ENCODE data around the gene GJE1.
"Not testable (repeated sequence)": the region's sequence is repeated elsewhere in the genome, so short reads cannot be mapped to it uniquely, and the experiment has no call there.

The GJE1 gene, protein sequence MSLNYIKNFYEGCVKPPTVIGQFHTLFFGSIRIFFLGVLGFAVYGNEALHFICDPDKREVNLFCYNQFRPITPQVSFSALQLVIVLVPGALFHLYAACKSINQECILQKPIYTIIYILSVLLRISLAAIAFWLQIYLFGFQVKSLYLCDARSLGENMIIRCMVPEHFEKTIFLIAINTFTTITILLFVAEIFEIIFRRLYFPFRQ

DNA sequence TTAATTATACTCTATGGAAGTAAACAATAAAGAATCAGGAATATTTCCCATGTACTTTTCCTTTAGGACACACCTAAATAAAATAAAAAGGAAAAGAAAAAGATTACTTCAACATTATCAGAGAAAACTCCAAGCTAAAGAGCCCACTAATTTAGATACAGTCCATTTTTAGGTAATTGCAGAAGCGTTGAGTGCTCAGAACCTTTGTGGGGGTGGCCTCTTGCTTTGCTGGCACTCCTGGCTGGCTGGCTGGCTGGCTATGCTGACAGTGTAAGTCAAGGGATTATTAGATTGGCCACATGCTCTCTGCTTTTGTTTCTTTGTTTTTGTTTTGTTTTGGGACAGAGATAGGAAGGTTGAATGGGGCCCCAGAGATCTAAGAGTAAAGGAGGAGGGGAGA lies at the start of gene GJE1:
GJE1 (plus strand) TSS at position 301 of the 400 bp plus-strand sequence. CDS start 234 bp downstream, outside the sequence.
- DNase-seq, result no peak

DNA sequence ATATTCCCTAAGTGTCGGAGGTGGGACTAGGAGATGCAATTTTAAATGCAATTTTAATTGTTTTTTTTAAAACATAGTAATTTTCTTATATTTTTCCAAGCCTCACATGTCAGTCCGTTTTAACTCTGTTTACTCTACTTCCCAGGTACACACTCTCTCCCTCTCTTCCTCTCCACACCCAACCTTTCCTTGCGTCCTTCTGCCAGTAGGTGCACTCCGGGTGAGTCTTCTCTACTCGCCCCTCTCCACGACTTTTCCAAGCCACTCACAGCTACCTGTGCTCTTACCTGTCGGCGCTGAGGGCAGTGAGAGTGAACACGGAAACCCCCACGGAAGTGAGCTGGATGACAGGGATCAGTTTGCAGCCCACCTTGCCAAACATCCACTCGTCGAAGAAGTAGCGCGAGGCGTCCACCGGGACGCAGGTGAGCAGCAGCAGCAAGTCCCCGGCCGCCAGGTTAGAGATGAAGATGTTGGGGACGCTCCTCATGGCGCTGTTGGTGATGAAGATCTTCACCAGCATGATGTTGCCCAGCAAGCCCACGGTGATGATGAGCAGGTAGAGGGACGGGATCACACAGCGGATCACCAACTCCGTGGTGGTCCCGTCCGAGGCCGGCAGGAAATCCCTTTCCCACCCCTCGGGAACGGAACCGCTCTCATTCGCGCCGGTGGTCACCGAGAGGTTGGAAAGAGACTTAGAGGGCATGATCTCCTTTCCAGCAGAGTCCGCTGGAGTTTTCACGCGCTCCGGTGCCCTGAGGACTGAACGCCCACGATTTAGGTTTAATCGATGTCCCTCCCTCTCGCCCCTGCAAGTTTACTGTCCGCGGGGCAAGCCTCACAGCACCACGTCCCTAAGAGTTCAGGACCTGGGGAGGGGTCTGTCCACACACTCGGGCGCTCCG lies 44.5 kb upstream of the GJE1 start:
- DNase-seq, result no peak

DNA sequence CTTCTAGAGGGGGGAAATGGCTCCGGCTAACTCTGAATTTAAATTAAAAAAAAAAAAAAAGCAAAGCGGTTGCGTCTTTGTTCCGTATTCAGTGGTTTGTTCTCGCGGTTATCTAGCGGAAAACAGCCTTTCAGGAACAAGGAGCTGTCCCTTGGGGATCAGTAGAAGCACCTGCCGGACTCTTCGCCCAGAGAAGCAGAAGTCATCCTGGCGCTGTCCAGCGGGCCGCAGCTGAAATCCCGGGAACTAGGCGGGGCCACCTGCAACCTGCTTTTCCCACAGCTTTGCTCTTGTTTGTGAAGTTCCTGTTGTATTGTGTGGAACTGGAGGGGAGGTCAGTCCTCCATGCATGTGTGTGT lies 43.9 kb upstream of the GJE1 start:
- no peak for DNase-seq

DNA sequence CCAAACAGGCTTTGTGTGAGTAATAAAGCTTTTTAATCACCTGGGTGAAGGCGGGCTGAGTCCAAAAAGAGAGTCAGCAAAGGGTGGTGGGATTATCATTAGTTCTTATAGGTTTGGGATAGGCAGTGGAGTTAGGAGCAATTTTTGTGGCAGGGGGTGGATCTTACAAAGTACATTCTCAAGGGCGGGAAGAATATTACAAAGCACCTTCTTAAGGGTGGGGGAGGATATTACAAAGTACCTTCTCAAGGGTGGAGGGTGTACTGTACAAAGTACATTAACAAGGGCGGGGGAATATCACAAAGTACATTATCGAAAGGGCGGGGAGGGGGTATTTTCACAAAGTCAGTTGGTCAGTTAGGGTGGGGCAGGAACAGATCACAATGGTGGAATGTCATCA lies 27.9 kb upstream of the GJE1 start:
- not testable (repeated sequence) for DNase-seq

DNA sequence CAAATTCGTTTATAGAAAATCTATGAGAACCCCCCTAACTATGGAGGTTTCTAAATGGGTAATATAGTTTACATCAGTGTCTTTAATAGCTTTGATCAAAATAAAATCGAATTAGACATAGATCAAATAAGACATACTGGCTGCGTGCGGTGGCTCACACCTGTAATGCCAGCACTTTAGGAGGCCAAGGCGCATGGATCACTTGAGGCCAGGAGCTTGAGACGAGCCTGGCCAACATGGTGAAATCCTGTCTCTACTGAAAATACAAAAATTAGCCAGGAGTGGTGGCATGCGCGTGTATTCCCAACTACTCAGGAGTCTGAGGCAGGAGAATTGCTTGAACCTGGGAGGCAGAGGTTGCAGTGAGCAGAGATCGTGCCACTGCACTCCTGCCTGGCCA lies 21.9 kb upstream of the GJE1 start:
- DNase-seq, result not testable (repeated sequence)

DNA sequence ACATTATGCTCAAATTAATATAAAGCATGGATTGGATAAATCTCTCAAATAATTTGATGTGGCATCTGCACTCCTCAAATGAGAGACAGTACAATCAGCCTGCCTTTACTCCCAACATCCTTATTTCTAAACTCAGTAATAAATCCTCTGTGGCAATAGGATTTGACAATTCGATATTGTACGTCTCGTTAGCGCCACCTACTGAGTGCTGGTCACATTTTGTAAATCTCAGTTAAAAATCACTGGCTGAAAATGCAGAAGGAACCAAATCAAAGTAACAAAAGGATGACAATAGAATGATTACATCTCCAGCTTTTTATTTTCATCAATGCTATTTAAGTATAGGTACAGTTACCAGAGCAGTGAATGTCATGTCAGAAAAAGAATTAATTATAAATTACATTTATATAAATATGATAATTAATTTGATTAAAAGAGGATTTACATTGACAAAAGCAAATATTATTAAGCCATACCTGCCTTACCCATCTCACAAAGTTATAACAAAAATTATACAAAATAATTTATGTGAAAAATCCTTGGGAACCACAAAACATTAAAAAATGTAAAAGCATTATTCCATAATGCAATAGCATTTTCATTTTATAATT lies 20.2 kb upstream of the GJE1 start:
- DNase-seq, result peak; percentile 93

DNA sequence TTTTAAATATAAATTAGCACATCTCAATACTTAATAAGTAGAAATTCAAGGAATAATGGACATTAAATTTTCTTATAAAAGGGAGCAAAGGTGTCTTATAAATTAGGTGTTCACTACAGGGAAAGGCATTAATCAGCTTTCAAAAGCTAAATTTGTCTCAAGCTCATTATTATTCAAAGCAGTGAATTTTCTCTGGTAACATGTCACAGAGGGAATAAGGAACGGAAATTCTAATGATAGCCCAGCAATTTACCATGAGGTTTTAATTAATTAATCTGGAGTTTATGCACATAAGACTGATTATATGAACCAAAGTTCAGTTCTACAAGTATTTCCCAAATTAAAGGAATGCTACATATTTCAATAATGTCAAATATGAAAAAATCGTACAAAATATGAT lies 15.4 kb upstream of the GJE1 start:
- DNase-seq, result no peak

DNA sequence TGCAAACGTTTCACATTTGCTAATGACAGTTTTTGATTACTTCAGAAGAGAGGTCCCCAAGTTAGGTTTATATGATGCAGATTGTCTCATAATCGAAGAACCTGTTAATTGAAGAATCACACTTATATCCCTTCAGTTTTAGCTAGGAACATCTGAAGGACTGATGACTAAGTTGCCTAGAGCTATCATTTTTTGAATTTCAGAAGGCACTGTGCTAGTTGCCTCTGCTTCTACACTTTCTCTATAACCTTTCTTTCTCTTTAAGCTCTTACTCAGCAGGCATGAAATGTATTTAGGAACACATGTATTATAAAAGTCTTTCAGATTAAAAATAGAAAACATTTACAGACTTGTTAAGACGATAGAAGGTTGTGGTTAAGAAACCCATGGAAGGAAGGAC lies 14.4 kb upstream of the GJE1 start:
- DNase-seq, result no peak

DNA sequence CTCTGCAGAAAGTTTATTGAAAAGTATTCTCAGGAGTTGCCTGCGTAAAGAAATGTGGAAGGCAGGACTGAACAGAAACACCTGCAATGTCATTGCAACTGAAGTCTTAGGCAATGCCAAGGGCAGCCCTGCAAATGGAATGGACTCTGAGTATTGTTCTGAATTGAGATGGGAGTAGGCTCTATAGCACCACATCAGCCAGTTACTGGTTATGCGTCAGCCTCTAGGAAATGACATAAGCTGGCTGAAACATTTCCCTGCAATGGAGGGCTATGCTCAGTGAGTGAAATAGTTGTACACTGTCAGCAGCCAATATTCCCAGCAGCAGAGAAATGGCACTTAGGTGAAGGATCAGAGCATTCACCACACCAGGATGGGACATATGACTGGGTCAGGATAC lies 13.8 kb upstream of the GJE1 start:
- DNase-seq, result no peak

DNA sequence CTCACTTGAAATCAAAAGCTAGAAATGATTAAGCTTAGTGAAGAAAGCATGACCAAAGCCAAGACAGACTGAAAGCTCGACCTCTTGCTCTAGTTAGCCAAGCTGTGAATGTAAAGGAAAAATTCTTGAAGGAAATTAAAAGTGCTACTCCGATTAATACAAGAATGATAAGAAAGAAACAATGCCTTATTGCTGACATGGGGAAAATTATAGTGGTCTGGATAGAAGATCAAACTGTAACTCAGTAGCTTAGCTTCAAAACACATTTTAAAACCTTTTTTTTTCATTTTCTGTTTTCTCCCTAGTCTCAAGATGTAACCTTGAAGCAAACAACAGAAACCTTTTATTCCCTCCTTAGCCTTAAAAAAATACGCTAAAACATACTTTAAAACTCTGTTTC lies 11.4 kb upstream of the GJE1 start:
- DNase-seq, result no peak

DNA sequence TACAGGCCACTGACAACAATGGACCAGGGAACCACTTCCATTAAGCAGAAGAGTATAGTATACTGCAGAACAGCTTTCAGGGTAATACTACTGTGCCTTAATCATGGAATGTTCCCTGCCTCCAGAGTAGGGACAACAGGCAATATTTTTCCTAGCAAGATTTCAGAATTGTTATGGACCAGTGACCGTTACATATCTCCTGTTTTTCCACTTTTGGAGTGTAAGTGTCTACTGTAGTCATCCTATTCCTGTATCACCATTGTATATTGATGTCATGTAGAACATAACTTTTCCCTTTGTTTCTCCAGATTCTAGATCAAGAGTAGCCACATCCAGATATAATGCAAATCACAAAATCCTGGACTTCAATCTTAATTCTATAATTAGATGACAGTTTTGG lies 1.9 kb upstream of the GJE1 start:
- no peak for DNase-seq

DNA sequence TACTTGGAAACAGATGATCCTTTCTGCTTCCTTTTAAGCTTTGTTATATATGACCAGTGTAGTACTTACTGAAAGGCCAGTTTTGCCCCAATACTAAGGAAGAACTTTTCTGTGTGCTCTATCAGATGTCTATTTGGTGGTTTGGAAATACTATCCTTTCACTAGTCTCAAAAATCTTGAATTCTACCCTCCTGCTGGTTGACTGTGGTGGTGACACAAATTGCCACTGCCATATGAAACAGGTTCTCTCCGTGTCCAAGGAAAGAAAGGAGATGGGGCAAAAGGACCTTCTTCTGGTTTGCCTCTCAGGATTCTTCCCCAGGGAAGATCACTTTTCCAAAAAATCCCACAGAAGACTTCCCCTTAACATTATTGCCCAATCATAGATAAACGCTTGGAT lies 6.2 kb downstream of the GJE1 start:
- DNase-seq, result no peak

DNA sequence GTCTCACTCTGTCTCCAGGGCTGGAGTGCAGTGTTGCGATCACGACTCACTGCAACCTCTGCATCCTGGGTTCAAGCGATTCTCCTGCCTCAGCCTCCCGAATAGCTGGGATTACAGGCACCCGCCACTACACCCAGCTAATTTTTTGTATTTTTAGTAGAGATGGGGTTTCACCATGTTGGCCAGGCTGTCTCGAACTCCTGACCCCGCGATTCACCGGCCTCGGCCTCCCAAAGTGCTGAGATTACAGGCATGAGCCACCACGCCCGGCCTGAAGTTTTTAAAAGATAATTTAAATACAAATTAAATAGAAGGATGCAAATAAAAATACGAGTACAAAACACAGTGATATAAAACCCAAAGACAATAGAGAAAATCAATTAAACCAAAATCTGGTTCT lies 8.8 kb downstream of the GJE1 start:
- DNase-seq, result not testable (repeated sequence)

DNA sequence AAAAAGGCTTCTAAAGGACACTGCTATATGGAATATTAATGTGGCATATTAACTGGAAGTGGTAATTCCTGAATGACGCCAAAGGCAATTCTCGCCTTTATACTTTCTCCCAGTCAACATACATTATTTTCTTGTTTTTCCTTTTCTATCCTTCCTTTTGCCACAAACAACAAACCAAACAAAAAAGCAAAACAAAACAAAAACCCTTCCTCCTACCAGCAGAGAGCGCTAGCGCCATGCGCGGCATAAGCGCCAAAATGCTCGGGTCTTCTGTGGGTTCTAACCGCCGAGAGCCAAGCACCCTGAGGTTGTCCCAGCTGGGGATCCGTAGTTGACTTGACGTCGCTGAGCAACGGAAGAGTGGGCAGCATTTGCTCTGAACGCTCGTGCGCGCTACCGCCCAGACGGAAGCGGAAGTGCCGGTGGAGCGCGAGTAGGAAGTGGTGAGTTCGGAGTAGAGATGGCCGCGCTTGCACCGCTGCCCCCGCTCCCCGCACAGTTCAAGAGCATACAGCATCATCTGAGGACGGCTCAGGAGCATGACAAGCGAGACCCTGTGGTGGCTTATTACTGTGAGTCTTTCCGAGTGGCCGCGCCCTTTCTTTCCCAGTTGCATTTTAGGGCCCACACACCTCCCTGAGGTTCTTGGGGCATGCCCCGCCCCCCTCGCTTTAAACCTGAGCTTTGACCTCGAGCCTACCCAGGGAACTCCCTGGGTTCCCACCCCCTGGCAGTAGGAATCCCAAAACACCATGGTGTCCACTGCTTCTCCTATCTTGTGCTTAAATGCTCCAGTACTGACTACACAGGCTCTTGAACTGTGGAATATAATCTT lies 14.3 kb downstream of the GJE1 start, which contains the start of the genes NMBR and VTA1:
NMBR (minus strand) TSS at position 295 of the 835 bp plus-strand sequence. CDS start 58,464 bp downstream, outside the sequence.
VTA1 (plus strand) TSS at position 436 of the 835 bp plus-strand sequence; CDS start at position 461, 25 bp downstream.
- DNase-seq, result peak; percentile 99

DNA sequence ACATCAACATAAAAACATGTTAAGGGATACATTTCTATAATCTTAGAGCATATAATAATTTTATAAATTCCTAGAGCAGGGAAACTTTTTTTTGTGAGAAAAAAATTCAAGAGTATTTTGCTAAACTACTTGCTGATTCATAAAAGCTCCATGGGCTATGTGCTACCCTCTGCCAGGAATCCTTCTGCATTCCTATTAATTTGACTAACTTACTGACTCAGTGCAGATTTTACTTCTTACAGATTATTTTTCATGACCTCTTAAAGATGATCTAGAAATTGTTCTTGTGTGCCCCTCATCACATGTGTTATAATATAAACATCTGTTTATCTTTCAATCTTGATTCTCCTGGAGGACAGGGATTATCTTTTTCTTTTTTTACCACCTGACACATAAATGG lies 20.0 kb downstream of the GJE1 start:
- DNase-seq, result no peak

DNA sequence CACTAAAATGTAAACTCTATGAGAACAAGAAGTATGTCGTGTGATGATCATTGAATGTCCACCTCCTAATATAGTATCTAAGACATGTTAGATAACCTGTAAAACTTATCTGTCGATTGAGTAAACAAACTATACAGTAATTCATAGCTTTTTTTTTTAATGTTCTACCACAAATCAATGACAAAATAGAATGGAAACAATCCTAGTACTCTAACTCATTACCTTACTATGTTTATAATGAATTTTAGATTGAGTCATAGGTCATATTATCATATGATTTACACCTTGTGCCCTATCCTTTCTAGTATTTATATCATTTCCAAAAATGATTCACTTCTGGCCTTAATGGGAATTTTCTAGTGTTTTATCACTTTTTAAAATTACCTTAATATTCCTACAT lies 20.5 kb downstream of the GJE1 start:
- DNase-seq, result no peak

DNA sequence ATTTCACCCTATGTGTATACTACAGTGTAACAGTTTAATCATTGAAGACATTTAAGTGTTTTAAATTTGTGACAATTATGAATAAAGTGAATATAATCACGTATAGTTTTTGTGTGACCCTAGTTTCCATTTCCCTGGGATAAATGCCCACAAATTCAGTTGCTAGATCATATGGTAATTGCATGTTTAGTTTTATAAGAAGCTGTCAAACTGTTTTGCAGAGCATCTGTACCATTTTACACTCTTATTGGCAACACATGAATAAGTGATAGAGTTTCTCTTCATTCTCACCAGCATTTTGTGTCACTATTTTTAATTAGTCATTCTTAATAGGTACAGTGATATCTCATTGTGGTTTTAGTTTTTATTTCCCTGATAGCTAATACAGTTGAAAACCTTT lies 21.6 kb downstream of the GJE1 start:
- DNase-seq, result no peak

DNA sequence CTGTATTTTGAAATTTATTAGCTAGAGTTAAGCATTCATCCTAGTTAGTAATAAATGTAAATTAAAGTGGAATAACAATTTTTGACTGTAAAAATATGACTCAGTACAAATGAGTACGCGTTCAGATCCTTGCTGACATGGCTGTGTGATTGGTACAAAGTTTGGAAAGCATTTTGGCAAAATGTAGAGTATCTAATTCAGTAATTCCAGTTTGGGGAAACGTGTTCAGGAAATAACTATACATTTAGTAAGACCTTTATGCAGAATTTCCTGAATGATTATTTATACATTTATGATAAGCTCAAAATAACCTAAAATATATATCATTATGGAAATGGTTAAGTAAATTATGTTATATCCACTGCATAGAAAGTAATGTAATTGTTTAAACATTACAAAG lies 22.4 kb downstream of the GJE1 start:
- DNase-seq, result no peak

DNA sequence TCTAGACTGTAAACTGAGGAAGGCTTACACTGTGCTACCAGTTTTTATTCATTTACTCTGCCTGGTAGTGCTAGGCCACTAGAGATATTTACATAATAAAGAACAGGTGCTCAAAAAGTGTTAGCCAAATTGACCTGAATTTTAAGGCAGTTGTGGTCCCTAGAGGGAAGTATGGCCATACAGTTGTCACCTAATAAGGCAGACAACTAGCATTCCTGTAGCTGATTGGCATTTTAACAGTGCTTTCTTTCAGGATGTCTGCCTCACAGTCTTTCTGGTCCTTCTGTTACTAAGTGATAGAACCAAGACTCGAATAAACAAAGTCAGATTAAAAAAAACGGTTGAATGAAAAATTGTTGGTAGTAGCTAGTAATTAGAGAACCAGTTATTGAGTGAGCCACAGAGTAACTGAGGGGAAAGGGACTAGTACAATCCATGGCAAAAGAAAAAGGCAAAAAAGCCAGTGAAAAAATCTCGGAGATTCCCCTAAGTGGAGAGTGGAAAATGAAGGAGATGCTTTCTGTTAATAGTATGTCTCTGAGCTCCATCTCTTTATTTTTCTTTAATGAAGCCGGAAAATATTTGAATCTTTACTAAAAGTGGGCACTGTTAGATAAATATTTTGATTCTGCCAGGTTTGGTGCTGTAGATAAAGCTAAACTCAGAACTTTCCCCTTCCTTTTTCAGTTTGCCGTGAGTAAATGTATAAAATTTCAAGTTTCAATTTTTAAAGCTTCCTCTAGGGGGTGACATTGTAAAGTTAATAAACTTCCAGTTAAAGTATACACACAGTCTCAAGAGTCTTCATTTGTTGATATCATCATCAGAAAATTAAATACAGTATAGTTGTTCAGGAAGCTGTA lies 23.4 kb downstream of the GJE1 start:
- peak; percentile 77 for DNase-seq

DNA sequence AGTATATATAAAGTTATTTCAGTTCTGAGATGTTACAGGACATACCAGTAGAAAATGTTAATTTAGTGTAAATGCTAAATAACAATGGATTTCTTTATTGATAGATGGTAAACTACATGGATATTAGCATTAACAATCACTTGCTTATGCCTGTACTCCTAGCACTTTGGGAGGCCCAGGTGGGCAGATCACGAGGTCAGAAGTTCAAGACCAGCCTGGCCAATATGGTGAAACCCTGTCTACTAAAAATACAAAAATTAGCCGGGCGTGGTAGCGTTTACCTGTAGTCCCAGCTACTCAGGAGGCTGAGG lies 24.0 kb downstream of the GJE1 start:
- DNase-seq, result not testable (repeated sequence)

DNA sequence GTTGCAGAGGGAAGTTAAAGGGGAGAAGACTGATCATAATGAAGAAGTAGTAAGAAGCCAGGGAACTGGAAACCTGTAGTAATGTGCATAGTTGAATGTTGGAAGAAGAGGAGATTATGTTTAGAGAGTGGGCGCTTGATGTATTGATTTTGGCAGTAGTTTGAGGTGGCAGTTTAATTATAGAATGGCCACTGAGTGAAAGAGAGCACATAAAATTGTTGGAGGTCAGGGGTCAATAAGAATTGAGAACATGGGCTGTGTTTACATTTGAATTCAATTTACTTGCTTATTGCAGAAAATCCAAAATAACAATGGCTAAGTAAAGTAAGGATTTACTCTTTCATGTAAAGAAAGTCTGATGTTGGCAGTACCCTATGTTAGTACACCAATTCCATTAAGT lies 30.1 kb downstream of the GJE1 start:
- DNase-seq, result no peak

DNA sequence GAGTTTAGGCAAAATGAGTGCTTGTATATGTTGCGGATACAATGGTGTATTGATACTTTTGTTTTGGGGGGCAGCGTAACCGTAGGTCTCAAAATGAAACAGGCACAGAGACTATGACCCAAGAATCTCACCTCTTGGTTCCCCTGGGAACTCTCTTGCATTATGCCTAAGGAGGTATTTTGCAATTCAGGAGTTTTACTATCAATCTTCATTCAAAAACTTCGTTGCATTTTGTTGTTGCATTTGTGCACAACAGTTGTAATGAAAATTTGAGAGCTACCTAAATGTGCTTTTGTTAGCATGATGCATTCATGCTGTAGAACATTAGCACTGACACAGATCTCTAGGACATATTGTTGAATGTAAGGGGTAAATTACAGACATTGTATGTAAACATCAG lies 32.5 kb downstream of the GJE1 start:
- DNase-seq, result no peak

All from OCI-M1 (cell line).